Measurements from ENCODE around the gene ENO1. TPM values are rescaled to one million over a fixed set of nuclear protein-coding genes. Genes with fewer than 3 reads are reported as not detected.
A peak's percentile ranks its signal among the peaks of the same experiment; 100 is the strongest.

ENO1 gene
- total RNA-seq, 4 donors from 2014 or later: 355 to 741 (median 478) TPM

GRCh38 chr1:8863794-8864233 is 14.7 kb downstream of the ENO1 start:
- no peak for DNase-seq
- 94 to 97% methylated on average over 12 to 13 of the region's 13 CpGs for WGBS, 2 donors
- Histone ChIP-seq H3K9me3 (no peaks in the 10 kb centered on the region), H3K4me3 (replicated peaks in 1 of 3) (no peak overlapping the region), H3K36me3 (peaks cover 77 to 89% of the 10 kb centered on the region in 2 donors), H3K4me1 (peaks cover 5 to 10% of the 10 kb centered on the region in 2 donors), H3K27me3 (no peaks in the 10 kb centered on the region), H3K27ac (no peak overlapping the region)
- intact Hi-C loops (cut with DNase I): loop anchor here (5.0 kb wide), 1 partner anchor 123 kb away; no protein-coding TSS in a partner anchor
- TF ChIP-seq CTCF (IDR thresholded peaks at IDR 0.05) (no peak), POLR2A (IDR thresholded peaks at IDR 0.05) (no peak)

GRCh38 chr1:8863138-8863537 is 15.3 kb downstream of the ENO1 start:
- 93 to 96% methylated on average over 7 of the region's 7 CpGs for WGBS, 2 donors
- Histone ChIP-seq H3K27ac (peak overlapping the region in 1 of 3 donors; percentile 23), H3K27me3 (no peaks in the 10 kb centered on the region), H3K4me3 (replicated peaks in 1 of 3) (no peak overlapping the region), H3K4me1 (peaks cover 9 to 16% of the 10 kb centered on the region in 2 donors), H3K9me3 (no peaks in the 10 kb centered on the region), H3K36me3 (peaks cover 70 to 86% of the 10 kb centered on the region in 2 donors)
- intact Hi-C loops (cut with DNase I): loop anchor here (5.0 kb wide), 1 partner anchor 124 kb away; no protein-coding TSS in a partner anchor
- no peak for DNase-seq
- TF ChIP-seq POLR2A (IDR thresholded peaks at IDR 0.05) (no peak), CTCF (IDR thresholded peaks at IDR 0.05) (no peak)

GRCh38 chr1:8862528-8862927 is 16.0 kb downstream of the ENO1 start:
- intact Hi-C loops (cut with DNase I): loop anchor here (5.0 kb wide), 1 partner anchor 125 kb away; no protein-coding TSS in a partner anchor
- Histone ChIP-seq H3K9me3 (no peaks in the 10 kb centered on the region), H3K4me1 (peaks cover 14 to 22% of the 10 kb centered on the region in 2 donors), H3K27ac (peak overlapping the region in 1 of 3 donors; percentile 23), H3K36me3 (peaks cover 66 to 80% of the 10 kb centered on the region in 2 donors), H3K4me3 (replicated peaks in 1 of 3) (no peak overlapping the region), H3K27me3 (no peaks in the 10 kb centered on the region)
- 85 to 94% methylated on average over 3 to 4 of the region's 4 CpGs for WGBS, 2 donors
- peak in 3 of 6 experiments; percentile 11 to 36 (median 24) for TF ChIP-seq CTCF (IDR thresholded peaks at IDR 0.05)
- no peak for TF ChIP-seq POLR2A (IDR thresholded peaks at IDR 0.05)
- no peak for DNase-seq

GRCh38 chr1:8860738-8861516 is 17.6 kb downstream of the ENO1 start:
- Histone ChIP-seq H3K36me3 (peaks cover 54 to 68% of the 10 kb centered on the region in 2 donors), H3K27me3 (no peaks in the 10 kb centered on the region), H3K4me1 (peaks cover 19 to 29% of the 10 kb centered on the region in 2 donors), H3K4me3 (replicated peaks in 1 of 3) (no peak overlapping the region), H3K27ac (no peak overlapping the region), H3K9me3 (no peaks in the 10 kb centered on the region)
- WGBS, 2 donors: 86 to 94% methylated on average over 21 of the region's 21 CpGs
- intact Hi-C loops (cut with DNase I): loop anchor here (5.0 kb wide), 1 partner anchor 126 kb away; no protein-coding TSS in a partner anchor
- DNase-seq: no peak
- TF ChIP-seq CTCF (IDR thresholded peaks at IDR 0.05) (no peak), POLR2A (IDR thresholded peaks at IDR 0.05) (no peak)
